CD4-positive, alpha-beta T cell treated with Interleukin-4 for 1 hour (primary cell): ENCODE measurements around the gene GLI3.

Experiments used
- DNase-seq, 2 donors: peaks; one replicate each; pipeline ENCODE4 v3.0.0-alpha.2; 2020 to 2022

The GLI3 gene

GRCh38 chr7:41992881-41993867 is 243.8 kb downstream of the GLI3 start:
- DNase-seq = no peak

- DNase-seq = no peak
Observed at GRCh38 chr7:41984888-41985287, 252.1 kb downstream of the GLI3 start.

- no peak for DNase-seq
Observed at GRCh38 chr7:41981046-41982040, 255.7 kb downstream of the GLI3 start.

GRCh38 chr7:41979834-41980307 is 257.1 kb downstream of the GLI3 start:
- no peak for DNase-seq

- no peak for DNase-seq
Observed at GRCh38 chr7:41978858-41979257, 258.2 kb downstream of the GLI3 start.

- DNase-seq = no peak
Observed at GRCh38 chr7:41977661-41978060, 259.3 kb downstream of the GLI3 start.

GRCh38 chr7:41977151-41977651 is 259.8 kb downstream of the GLI3 start:
- peak in 1 of 2 donors; percentile 4 for DNase-seq

GRCh38 chr7:41976411-41976810 is 260.6 kb downstream of the GLI3 start:
- no peak for DNase-seq

- no peak for DNase-seq
Observed at GRCh38 chr7:41975849-41976248, 261.2 kb downstream of the GLI3 start.

- no peak for DNase-seq
Observed at GRCh38 chr7:41974870-41975557, 262.0 kb downstream of the GLI3 start.

GRCh38 chr7:41973202-41973730 is 263.7 kb downstream of the GLI3 start:
- DNase-seq = no peak

GRCh38 chr7:41972776-41973175 is 264.2 kb downstream of the GLI3 start:
- no peak for DNase-seq

GRCh38 chr7:41972270-41972669 is 264.7 kb downstream of the GLI3 start:
- DNase-seq = no peak

- no peak for DNase-seq
Observed at GRCh38 chr7:41971640-41972187, 265.3 kb downstream of the GLI3 start.

- no peak for DNase-seq
Observed at GRCh38 chr7:41970941-41971340, 266.1 kb downstream of the GLI3 start.

- no peak for DNase-seq
Observed at GRCh38 chr7:41969561-41970105, 267.4 kb downstream of the GLI3 start.

GRCh38 chr7:41967156-41967555 is 269.9 kb downstream of the GLI3 start:
- no peak for DNase-seq

- no peak for DNase-seq
Observed at GRCh38 chr7:41965951-41966505, 271.0 kb downstream of the GLI3 start.

- DNase-seq = no peak
Observed at GRCh38 chr7:41964849-41965745, 271.9 kb downstream of the GLI3 start.

GRCh38 chr7:41964183-41964753 is 272.7 kb downstream of the GLI3 start:
- no peak for DNase-seq
